Endometrium (tissue), 2 donors: ENCODE data around the gene MEF2B.
"Not testable (repeated sequence)": the region's sequence is repeated elsewhere in the genome, so short reads cannot be mapped to it uniquely, and the experiment has no call there.

ENCODE experiments used
- FAIRE-seq: peaks from 2 replicates; lab custom pipeline; 2012; peaks lifted over from hg19 to GRCh38; lab: Jason Lieb, UNC
- donor health status: control.
- donor health status: control.

Gene MEF2B

GRCh38 chr19:19123386-19123785 lies 46.7 kb downstream of the MEF2B start:
- FAIRE-seq, result no peak

- no peak for FAIRE-seq
Measured at GRCh38 chr19:19122902-19123301, 47.2 kb downstream of the MEF2B start.

- no peak for FAIRE-seq
Measured at GRCh38 chr19:19121371-19121770, 48.7 kb downstream of the MEF2B start.

- no peak for FAIRE-seq
Measured at GRCh38 chr19:19120308-19121231, 49.5 kb downstream of the MEF2B start.

DNA sequence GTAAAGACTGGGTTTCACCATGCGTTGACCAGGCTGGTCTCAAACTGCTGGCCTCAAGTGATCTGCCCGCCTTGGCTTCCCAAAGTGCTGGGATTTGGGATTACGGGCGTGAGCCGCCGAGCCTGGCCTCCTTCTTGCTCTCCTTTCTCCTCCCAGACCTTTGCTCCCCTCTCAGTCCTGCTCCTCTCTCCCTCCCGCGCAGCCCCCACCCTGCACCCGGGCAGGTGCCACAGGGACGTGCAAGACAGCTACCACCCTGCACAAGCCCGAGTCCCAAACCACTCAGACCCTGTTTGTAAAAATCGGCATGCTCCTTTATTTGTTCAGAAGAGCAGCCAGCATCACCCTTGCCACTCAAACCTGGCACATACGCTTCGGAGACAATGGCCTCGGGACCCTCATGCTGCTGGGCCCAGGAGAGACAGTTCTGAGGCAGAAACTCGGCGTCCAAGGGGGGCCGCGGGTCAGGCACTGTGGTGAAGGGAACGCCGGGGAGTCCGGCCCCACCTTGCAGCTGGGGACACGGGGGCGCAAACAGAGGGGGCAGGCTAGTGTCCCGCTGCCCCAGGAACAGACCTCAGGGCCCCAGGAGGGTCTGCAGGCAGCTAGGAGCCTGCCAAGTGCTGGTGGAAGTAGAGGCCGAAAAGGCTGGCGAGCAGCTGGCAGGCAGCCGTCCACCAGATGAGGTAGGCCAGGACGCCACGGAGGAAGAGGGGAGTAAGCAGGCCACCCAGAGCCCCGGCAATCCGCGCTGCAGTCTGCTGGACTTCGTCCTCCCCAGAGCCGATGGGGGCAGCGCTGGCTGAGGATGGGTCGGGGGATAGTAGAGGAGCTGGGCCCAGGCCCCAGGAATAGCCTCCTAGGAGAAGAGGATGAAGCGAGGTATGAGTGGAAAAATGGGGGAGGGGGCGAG lies 50.5 kb downstream of the MEF2B start:
- FAIRE-seq, result no peak

GRCh38 chr19:19115954-19116353 lies 54.1 kb downstream of the MEF2B start:
- FAIRE-seq, result no peak

DNA sequence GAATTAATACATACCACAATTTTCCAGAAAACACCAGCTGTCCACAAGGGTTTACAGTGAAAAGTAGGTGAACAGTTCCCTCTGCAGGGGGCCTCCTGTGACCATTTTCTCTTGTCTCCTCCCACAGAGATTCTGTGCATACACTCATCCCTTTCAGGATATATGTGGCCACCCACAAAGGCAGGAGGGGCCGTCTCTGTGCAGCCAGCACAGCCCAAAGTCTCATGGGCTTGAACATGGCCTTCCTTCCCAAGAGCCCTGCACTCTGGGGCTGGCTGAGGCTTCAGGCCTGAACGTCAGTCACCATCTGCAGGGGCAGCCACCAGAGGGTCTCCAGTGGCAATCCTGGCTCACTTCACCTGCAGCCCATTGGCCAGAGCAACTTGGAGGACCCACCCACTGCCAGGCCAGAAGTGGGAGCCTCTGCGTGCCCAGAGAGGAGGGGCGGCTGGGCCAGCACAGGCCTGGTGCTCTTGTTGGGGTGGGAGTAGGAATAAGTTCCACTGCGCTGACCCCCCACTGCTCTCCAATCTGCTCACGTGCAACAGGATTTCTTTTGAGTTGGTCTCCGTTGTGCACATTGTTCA lies 56.9 kb downstream of the MEF2B start:
- no peak for FAIRE-seq

GRCh38 chr19:19111967-19112580 lies 58.0 kb downstream of the MEF2B start:
- no peak for FAIRE-seq

GRCh38 chr19:19111136-19111835 lies 58.8 kb downstream of the MEF2B start:
- FAIRE-seq, result no peak

DNA sequence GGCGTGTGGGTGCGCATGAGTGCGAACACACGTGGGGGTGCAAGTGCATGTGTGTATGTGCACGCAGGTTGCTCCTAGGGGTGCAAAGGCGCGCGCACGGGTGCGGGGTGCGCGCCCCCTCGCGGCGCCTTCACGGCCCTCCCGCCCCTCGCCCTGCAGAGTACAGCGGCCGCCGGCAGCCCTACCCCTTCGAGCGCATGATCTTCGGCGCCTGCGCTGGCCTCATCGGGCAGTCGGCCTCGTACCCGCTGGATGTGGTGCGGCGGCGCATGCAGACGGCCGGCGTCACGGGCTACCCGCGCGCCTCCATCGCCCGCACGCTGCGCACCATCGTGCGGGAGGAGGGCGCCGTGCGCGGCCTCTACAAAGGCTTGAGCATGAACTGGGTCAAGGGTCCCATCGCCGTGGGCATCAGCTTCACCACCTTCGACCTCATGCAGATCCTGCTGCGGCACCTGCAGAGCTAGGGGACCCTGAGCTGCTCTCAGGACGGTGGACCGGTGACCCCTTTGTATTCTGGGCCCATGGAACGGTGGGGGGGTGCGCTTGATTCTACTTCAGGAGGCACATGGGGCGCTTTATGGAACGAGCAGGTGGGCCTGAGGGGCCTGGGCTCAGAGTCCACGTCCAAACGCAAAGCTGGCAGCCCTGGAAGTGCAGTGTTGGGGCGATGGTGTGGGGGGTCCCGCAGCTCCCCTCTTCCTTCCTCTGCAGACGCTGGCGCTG lies 59.5 kb downstream of the MEF2B start:
- FAIRE-seq, result no peak

- no peak for FAIRE-seq
Measured at GRCh38 chr19:19109601-19110000, 60.5 kb downstream of the MEF2B start.

GRCh38 chr19:19107654-19108053 lies 62.4 kb downstream of the MEF2B start:
- no peak for FAIRE-seq

GRCh38 chr19:19106938-19107337 lies 63.1 kb downstream of the MEF2B start:
- FAIRE-seq, result not testable (repeated sequence)

- FAIRE-seq, result no peak
Measured at GRCh38 chr19:19106056-19106551, 64.0 kb downstream of the MEF2B start.

- FAIRE-seq, result no peak
Measured at GRCh38 chr19:19105365-19106055, 64.6 kb downstream of the MEF2B start.

DNA sequence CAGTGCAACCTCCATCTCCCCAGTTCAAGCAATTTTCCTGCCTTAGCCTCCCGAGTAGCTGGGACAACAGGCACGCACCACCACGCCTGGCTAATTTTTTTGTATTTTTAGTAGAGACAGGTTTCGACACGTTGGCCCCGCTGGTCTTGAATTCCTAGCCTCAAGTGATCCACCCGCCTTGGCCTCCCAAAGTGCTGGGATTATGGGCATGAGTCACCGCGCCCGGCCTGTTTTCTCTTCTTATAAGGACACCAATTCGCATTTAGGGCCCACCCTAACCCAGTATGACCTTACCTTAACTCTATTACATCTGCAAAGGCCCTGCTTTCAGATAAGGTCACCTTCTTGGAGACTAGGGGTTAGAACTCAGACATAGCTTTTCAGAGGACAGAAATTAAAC lies 66.9 kb downstream of the MEF2B start:
- FAIRE-seq, result no peak

DNA sequence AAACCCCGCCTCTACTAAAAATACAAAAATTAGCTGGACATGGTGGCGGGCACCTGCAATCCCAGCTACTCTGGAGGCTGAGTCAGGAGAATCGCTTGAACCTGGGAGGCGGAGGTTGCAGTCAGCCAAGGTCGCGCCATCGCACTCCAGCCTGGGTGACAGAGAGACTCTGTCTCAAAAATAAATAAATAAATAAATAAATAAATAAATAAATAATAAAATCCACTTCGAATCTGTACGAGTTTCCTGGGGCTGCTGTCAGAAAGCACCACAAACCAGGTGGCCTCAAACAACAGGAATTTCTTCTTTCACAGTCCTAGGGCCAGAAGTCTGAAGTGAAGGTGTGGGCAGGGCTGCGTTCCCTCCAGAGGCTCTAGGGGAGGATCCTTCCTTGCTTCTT lies 67.5 kb downstream of the MEF2B start:
- not testable (repeated sequence) for FAIRE-seq

- FAIRE-seq, result no peak
Measured at GRCh38 chr19:19101540-19101939, 68.5 kb downstream of the MEF2B start.

- FAIRE-seq, result no peak
Measured at GRCh38 chr19:19098703-19099632, 71.1 kb downstream of the MEF2B start.
